SH-SY5Y (cell line): Measurements from ENCODE around the gene SIRT7.

ENCODE experiments used
- GATA2 ChIP-seq: IDR thresholded peaks from 2 replicates; pipeline ENCODE4 v1.6.1; 2011; ENCODE audit warnings: mild to moderate bottlenecking, low read depth, low read length
- GATA3 ChIP-seq: IDR thresholded peaks from 2 replicates; pipeline ENCODE4 v1.6.1; 2011; ENCODE audit warnings: low read depth, mild to moderate bottlenecking, low read length, moderate library complexity

GRCh38 chr17:81916234-81917001, 1.6 kb downstream of the SIRT7 start:
- TF ChIP-seq GATA2: no peak
- no peak for TF ChIP-seq GATA3
